Heart left ventricle (tissue), 16 donors: ENCODE results near the gene CBFA2T3. TPM values are rescaled to one million over a fixed set of nuclear protein-coding genes. Genes with fewer than 3 reads are reported as not detected.

Experiments used
- ATAC-seq, 4 donors: fragments of 200-7000 bp; cut with Tn5 transposase; one replicate each; pipeline ENCODE4 v1.9.1; 2020 to 2022; ENCODE audit warnings: moderate library complexity in 4 of 4, mild to moderate bottlenecking in 3 of 4, moderate number of reproducible peaks in 1 of 4
- DNase-seq, 5 donors: peaks; one replicate each; pipeline ENCODE4 v3.0.0-alpha.2; 2020
- H3K27ac ChIP-seq, 12 donors: fragments of 200-600 bp; sonication (generic) in 4 of 12; one replicate each; pipeline versions ENCODE4 v1.5.0 to v1.8.0; 2016 to 2022; ENCODE audit warnings: mild to moderate bottlenecking in 2 of 12
- H3K27me3 ChIP-seq, 9 donors: fragments of 200-600 bp; sonication (generic) in 2 of 9; one replicate each; pipeline versions ENCODE4 v1.5.1 to v1.8.0; 2016 to 2022; ENCODE audit warnings: mild to moderate bottlenecking in 3 of 9
- H3K36me3 ChIP-seq, 9 donors: fragments of 200-600 bp; sonication (generic) in 2 of 9; one replicate each; pipeline versions ENCODE4 v1.5.0 to v1.8.0; 2018 to 2022; ENCODE audit warnings: mild to moderate bottlenecking in 2 of 9
- H3K4me1 ChIP-seq, 12 donors: fragments of 200-600 bp; sonication (generic) in 4 of 12; one replicate each; pipeline versions ENCODE4 v1.5.0 to v1.8.0; 2016 to 2022; ENCODE audit warnings: mild to moderate bottlenecking in 3 of 12
- H3K4me3 ChIP-seq, 12 donors: fragments of 200-600 bp; sonication (generic) in 4 of 12; one replicate each; pipeline versions ENCODE4 v1.5.0 to v1.8.0; 2017 to 2022; ENCODE audit warnings: mild to moderate bottlenecking in 9 of 12, moderate library complexity in 4 of 12
- H3K9me3 ChIP-seq, 12 donors: fragments of 200-600 bp; sonication (generic) in 4 of 12; one replicate each; pipeline versions ENCODE4 v1.5.0 to v1.8.0; 2016 to 2022; ENCODE audit warnings: mild to moderate bottlenecking in 1 of 12
- CTCF ChIP-seq, 12 donors: fragments of 200-600 bp; sonication (generic) in 4 of 12; IDR thresholded peaks; one replicate each; pipeline versions ENCODE4 v1.5.0 to v1.8.0; 2018 to 2022; ENCODE audit warnings: antibody characterized with exemption in 12 of 12, mild to moderate bottlenecking in 5 of 12
- POLR2A ChIP-seq, 2 donors: fragments of 450-650 bp; IDR thresholded peaks; one replicate each; pipeline ENCODE4 v1.6.1; 2017; ENCODE audit warnings: antibody characterized with exemption in 2 of 2, mild to moderate bottlenecking in 2 of 2, moderate library complexity in 2 of 2
- WGBS, 4 donors: extraction: QIAGEN DNeasy Blood & Tissue Kit in 2 of 4; methylation state at CpG; one replicate each; pipeline versions ENCODE4 v1.1.5 to v1.1.7; 2013 to 2018; 5-methylcytosine and 5-hydroxymethylcytosine counted together
- intact Hi-C, 10 donors: fragments of 100-400 bp; cut with DNase I; formaldehyde crosslinking; loops; one replicate each; pipeline versions ENCODE4 v1.11.1 to v1.14.2; 2022
- polyA plus RNA-seq, 2 donors: library from polyadenylated mRNA; stranded (reverse); fragments of 200-250 nt; gene quantifications; one replicate each; pipeline ENCODE4 v1.2.3, GENCODE V29; 2013
- total RNA-seq, 9 donors: library from RNA; depleted of rRNA in 2 of 9; stranded (reverse); fragments of >200 nt in 2 of 9; fragmentation: NEBNext Ultra II Directional in 3 of 9; extraction: Animal tissue kit (Norgen Biotek cat#: 25700) in 3 of 9; gene quantifications; one replicate each; pipeline versions ENCODE4 v1.1.0 to v1.2.4, GENCODE V29; 2016 to 2023
- donor health status: ischemic (EF 13 %, LVEDD 7.1; RV severe dilation, severe dysfunction).
- donor health status: healthy with polysubstance abuse.
- donor health status: DM: no; HTN: yes; CAD: no.
- donor health status: DM: no; HTN: no; CAD: no.
- donor health status: ischemic (EF 25% LVEDD 6.9; RV normal size, moderate dysfunction).
- donor health status: ischemic (EF 25% LVEDD 5.7; RV mildly dilated, moderate dysfunction).
- donor health status: healthy.
- donor health status: DM: yes; HTN: yes; CAD: no.
- donor health status: ischemic (EF 35%, LVEDD 5.7; RV mildly dilated, moderate dysfunction).
- donor health status: nonischemic (EF 11% LVEDD 7.7; RV severe dilation, severe dysfunction).
- donor health status: DM: yes; HTN: yes; CAD: no.
- donor health status: PGD.
- donor health status: ischemic (EF 29% LVEDD 5.4; RV normal size, mild dysfunction).
- donor health status: nonischemic (EF 23%, LVEDD 6.1; RV moderate dilation, normal function).

The CBFA2T3 gene
- total and polyA plus RNA-seq, 11 donors = 5.0 to 12.0 (median 5.8) TPM

DNA sequence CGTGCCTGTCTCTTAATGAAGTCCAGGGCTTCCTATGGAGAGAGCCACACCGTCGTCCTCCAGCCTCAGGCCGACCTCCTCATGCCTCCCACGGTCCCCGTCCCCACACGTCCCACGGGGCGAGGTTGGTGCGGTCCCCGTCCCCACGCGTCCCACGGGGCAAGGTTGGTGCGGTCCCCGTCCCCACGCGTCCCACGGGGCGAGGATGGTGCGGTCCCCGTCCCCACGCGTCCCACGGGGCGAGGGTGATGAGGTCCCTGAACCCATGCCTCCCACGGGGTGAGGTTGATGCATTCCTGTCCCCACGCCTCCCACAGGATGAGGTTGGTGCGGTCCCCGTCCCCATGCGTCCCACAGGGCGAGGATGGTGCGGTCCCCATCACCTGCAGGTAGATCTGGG lies 141.2 kb downstream of the CBFA2T3 start:
- no peak for ATAC-seq

DNA sequence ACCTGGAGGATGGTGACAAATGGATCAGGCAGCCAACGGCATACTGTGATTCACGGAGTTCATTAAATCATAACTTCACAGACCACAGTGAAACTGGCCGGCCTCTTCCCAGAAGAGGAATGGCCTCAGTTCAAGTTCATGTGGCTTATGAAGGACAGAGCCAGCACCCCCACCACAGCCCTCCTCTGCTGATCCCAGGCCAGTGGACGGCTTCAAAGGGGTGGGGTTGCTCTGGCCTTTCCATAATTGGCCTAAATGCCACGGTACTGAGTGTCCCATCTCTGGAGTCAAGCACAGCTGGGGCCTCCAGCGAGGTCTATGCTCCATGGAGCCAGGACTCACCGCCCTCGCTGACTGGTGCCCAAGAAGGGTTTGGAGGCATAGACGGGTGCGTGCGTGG lies 141.6 kb downstream of the CBFA2T3 start:
- no peak for TF ChIP-seq CTCF (IDR thresholded peaks at IDR 0.05)
- TF ChIP-seq POLR2A (IDR thresholded peaks at IDR 0.05) = no peak
- peaks cover 0 to 39% (median 19%) of the 10 kb centered on the region in 9 donors for H3K36me3 ChIP-seq
- no peaks in the 10 kb centered on the region for H3K4me1 ChIP-seq
- no peaks in the 10 kb centered on the region for H3K9me3 ChIP-seq
- H3K27me3 ChIP-seq = no peaks in the 10 kb centered on the region
- intact Hi-C loops = no loop called here
- no peak overlapping the region for H3K27ac ChIP-seq
- WGBS, 4 donors = 80 to 90% (median 89%) methylated on average over 8 to 11 of the region's 11 CpGs
- ATAC-seq (no peak), DNase-seq (no peak)
- H3K4me3 ChIP-seq = no peak overlapping the region

More for the DNA sequence above, 141.2 kb downstream of the CBFA2T3 start:
- peaks cover 0 to 43% (median 21%) of the 10 kb centered on the region in 9 donors for H3K36me3 ChIP-seq
- DNase-seq = no peak
- no peaks in the 10 kb centered on the region for H3K9me3 ChIP-seq
- H3K4me3 ChIP-seq = no peak overlapping the region
- intact Hi-C loops = no loop called here
- WGBS, 4 donors = 92 to 97% (median 95%) methylated on average over 31 to 33 of the region's 33 CpGs
- TF ChIP-seq CTCF (IDR thresholded peaks at IDR 0.05) = no peak
- no peak for TF ChIP-seq POLR2A (IDR thresholded peaks at IDR 0.05)
- no peaks in the 10 kb centered on the region for H3K4me1 ChIP-seq
- H3K27ac ChIP-seq = no peak overlapping the region
- H3K27me3 ChIP-seq = no peaks in the 10 kb centered on the region

DNA sequence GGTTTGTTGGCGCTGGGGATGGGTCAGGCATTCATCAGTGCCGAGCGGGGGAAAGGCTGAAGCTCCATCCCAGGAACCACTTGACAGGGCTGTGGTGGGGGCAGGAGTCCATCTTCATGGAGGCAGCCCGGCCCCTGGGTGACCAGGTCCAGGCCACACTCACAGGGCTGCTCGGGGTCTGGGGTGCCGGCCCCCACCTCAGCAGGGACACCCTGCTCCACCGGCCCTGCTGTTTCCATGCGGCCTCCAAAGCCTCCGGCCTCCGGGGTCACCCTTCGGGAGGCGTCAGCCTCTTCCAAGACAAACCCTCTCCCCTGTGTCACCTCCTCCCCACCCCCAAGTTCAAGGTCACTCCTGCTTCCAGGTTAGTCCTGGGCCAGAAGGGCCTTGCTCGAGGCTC lies 142.3 kb downstream of the CBFA2T3 start:
- ATAC-seq = no peak
- H3K9me3 ChIP-seq = no peaks in the 10 kb centered on the region
- intact Hi-C loops = no loop called here

GRCh38 chr16:88833086-88833485 lies 143.9 kb downstream of the CBFA2T3 start:
- intact Hi-C loops = no loop called here
- Histone ChIP-seq H3K36me3 (peaks cover 0 to 25% (median 6%) of the 10 kb centered on the region in 9 donors), H3K9me3 (no peaks in the 10 kb centered on the region), H3K27ac (no peak overlapping the region), H3K4me1 (no peaks in the 10 kb centered on the region), H3K4me3 (no peak overlapping the region), H3K27me3 (no peaks in the 10 kb centered on the region)
- ATAC-seq (no peak), DNase-seq (no peak)
- 93 to 98% (median 95%) methylated on average over 13 of the region's 13 CpGs for WGBS, 4 donors
- TF ChIP-seq CTCF (IDR thresholded peaks at IDR 0.05) = no peak
- TF ChIP-seq POLR2A (IDR thresholded peaks at IDR 0.05) = no peak

More for the DNA sequence above, 142.3 kb downstream of the CBFA2T3 start:
- no peak for TF ChIP-seq POLR2A (IDR thresholded peaks at IDR 0.05)
- no peak for TF ChIP-seq CTCF (IDR thresholded peaks at IDR 0.05)
- H3K4me1 ChIP-seq = no peaks in the 10 kb centered on the region
- DNase-seq = no peak
- 87 to 96% (median 94%) methylated on average over 10 to 13 of the region's 13 CpGs for WGBS, 4 donors
- peaks cover 0 to 32% (median 12%) of the 10 kb centered on the region in 9 donors for H3K36me3 ChIP-seq
- no peak overlapping the region for H3K4me3 ChIP-seq
- no peak overlapping the region for H3K27ac ChIP-seq
- no peaks in the 10 kb centered on the region for H3K27me3 ChIP-seq
